Cardiac muscle cell (in vitro differentiated cells and primary cell): ENCODE data around the gene GGA3. TPM values are rescaled to one million over a fixed set of nuclear protein-coding genes. Genes with fewer than 3 reads are reported as not detected.
A peak's percentile ranks its signal among the peaks of the same experiment; 100 is the strongest.

Source experiments
- DNase-seq, 2 donors: peaks; one replicate each; pipeline versions ENCODE4 v3.0.0 to v3.0.0-alpha.2; 2010 to 2017; ENCODE audit warnings: low read depth in 1 of 2, low spot score in 1 of 2
- H3K27ac ChIP-seq: fragments of 200-600 bp; sonication (generic); 2 replicates; pipeline ENCODE4 v1.5.1; 2016
- H3K27me3 ChIP-seq: fragments of 200-600 bp; sonication (generic); 2 replicates; pipeline ENCODE4 v1.6.0; 2016; ENCODE audit warnings: control low read depth
- H3K36me3 ChIP-seq: fragments of 200-600 bp; sonication (generic); 2 replicates; pipeline ENCODE4 v1.5.1; 2016; ENCODE audit warnings: control low read depth
- H3K4me1 ChIP-seq: fragments of 200-600 bp; sonication (generic); 2 replicates; pipeline ENCODE4 v1.8.1; 2017; ENCODE audit warnings: low read depth, mild to moderate bottlenecking, mixed run types
- H3K4me3 ChIP-seq: fragments of 200-600 bp; sonication (generic); 2 replicates; pipeline ENCODE4 v1.5.1; 2016; ENCODE audit warnings: mild to moderate bottlenecking
- H3K9me3 ChIP-seq: fragments of 200-600 bp; sonication (generic); 2 replicates; pipeline ENCODE4 v1.5.1; 2017; ENCODE audit warnings: low read depth, mild to moderate bottlenecking, control low read depth
- polyA plus RNA-seq: library from polyadenylated mRNA; unstranded; fragments of >200 nt; fragmentation: Nextera tagmentation; extraction: Ambion mirVana; gene quantifications from 2 replicates; pipeline ENCODE4 v1.2.1, GENCODE V29; 2016
- total RNA-seq: library from RNA; depleted of rRNA; stranded (reverse); fragments of >200 nt; gene quantifications from 2 replicates; pipeline ENCODE4 v1.2.3, GENCODE V29; 2016
- TF ChIP-seq, protein P1 (sequence below): IDR thresholded peaks from 2 replicates; pipeline ENCODE4 v1.5.1; 2012; ENCODE audit warnings: low read depth, mild to moderate bottlenecking, low read length

GGA3 gene
- total and polyA plus RNA-seq, 2 experiments from 2014 or later: 25.6 to 35.3 TPM

DNA sequence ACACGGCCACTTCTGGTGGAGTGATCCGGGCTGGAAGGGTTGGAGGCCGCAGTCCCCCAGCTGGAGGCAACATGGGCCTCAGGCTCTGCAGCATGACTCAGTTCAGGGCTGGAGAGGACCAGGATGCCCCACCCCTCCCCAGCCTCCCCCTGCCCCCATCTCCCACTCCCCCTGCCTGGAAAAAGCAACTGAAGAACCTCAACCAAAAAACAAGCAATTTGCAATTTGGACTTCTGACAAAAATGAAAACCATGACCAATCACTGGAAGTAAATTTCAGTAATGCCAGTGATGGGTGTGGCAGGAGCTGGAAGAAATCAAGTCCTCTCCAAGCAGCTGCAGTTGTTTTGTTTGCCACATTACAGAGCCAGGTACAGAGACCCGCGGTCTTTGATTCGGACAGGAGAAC, 16.3 kb upstream of the GGA3 start:
- TF ChIP-seq, protein P1, sequence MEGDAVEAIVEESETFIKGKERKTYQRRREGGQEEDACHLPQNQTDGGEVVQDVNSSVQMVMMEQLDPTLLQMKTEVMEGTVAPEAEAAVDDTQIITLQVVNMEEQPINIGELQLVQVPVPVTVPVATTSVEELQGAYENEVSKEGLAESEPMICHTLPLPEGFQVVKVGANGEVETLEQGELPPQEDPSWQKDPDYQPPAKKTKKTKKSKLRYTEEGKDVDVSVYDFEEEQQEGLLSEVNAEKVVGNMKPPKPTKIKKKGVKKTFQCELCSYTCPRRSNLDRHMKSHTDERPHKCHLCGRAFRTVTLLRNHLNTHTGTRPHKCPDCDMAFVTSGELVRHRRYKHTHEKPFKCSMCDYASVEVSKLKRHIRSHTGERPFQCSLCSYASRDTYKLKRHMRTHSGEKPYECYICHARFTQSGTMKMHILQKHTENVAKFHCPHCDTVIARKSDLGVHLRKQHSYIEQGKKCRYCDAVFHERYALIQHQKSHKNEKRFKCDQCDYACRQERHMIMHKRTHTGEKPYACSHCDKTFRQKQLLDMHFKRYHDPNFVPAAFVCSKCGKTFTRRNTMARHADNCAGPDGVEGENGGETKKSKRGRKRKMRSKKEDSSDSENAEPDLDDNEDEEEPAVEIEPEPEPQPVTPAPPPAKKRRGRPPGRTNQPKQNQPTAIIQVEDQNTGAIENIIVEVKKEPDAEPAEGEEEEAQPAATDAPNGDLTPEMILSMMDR: no peak
- H3K4me1 ChIP-seq: no peaks in the 10 kb centered on the region
- no peaks in the 10 kb centered on the region for H3K9me3 ChIP-seq
- H3K27me3 ChIP-seq: no peaks in the 10 kb centered on the region
- no peaks in the 10 kb centered on the region for H3K36me3 ChIP-seq
- no peak for DNase-seq
- H3K4me3 ChIP-seq: no peak overlapping the region
- H3K27ac ChIP-seq: no peak overlapping the region

GRCh38 chr17:75273977-75274708, 12.7 kb upstream of the GGA3 start:
- TF ChIP-seq, protein P1: no peak
- Histone ChIP-seq H3K36me3 (no peaks in the 10 kb centered on the region), H3K9me3 (no peaks in the 10 kb centered on the region), H3K27ac (no peak overlapping the region), H3K4me1 (no peaks in the 10 kb centered on the region), H3K4me3 (no peak overlapping the region), H3K27me3 (no peaks in the 10 kb centered on the region)
- peak in 1 of 2 donors; percentile 81 for DNase-seq

- Histone ChIP-seq H3K27ac (no peak overlapping the region), H3K36me3 (no peaks in the 10 kb centered on the region), H3K27me3 (no peaks in the 10 kb centered on the region), H3K9me3 (no peaks in the 10 kb centered on the region), H3K4me3 (no peak overlapping the region), H3K4me1 (no peaks in the 10 kb centered on the region)
- no peak for DNase-seq
- TF ChIP-seq, protein P1: no peak
These were observed 11.4 kb upstream of the GGA3 start for GRCh38 chr17:75272848-75273184.

DNA sequence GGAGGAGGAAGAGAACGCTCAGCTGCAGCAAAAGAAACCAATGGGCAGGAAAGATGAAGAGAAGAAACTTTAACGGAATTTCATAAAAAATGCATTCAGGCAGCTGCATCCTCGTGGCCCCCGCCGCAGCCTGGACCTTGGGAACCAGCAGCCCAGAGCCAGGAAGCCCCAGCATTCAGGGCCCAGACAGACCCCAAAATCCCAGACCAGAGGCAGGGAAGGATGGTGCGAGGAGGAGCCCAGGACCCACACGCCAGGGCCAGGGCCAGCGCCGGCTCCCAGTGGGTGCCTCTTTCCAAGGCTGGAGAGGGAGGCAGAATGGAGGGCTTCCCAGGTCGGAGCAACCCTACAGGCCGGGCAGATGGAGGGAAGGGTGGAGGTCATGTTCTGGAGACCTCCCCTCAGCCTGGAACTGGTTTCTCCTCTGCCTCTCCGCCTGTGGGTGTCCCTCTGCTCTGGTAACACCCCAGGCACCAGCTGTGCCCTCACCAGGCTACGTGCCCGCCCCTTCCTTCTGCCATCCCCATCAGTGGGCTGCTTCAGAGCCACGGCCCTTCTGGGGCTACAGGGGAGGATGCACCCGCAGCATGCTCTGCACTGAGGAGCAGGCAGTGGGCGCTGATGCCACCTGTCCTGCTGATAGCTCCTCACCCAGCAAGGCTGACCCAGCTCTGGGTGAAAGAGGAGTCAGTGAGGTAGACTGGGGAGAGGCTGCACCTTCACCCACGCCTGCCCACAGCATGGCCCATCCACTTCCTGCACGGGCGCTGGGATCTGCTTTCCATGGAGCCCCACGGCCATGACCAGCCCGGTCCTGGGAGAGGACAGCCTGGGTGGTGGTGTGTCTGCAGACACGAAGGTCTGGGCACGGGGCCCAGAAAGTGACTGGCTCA, 10.8 kb upstream of the GGA3 start:
- H3K27me3 ChIP-seq: no peaks in the 10 kb centered on the region
- TF ChIP-seq, protein P1: no peak
- no peak overlapping the region for H3K27ac ChIP-seq
- no peaks in the 10 kb centered on the region for H3K4me1 ChIP-seq
- DNase-seq: peak in 1 of 2 donors; percentile 46
- no peaks in the 10 kb centered on the region for H3K36me3 ChIP-seq
- H3K4me3 ChIP-seq: peak overlapping the region; percentile 94
- no peaks in the 10 kb centered on the region for H3K9me3 ChIP-seq

- Histone ChIP-seq H3K9me3 (no peaks in the 10 kb centered on the region), H3K36me3 (no peaks in the 10 kb centered on the region), H3K4me3 (peak overlapping the region; percentile 94), H3K27me3 (no peaks in the 10 kb centered on the region), H3K27ac (peak overlapping the region; percentile 41), H3K4me1 (no peaks in the 10 kb centered on the region)
- TF ChIP-seq, protein P1: peak; percentile 41
- peak; percentile 74 to 89 for DNase-seq
These were observed 10.0 kb upstream of the GGA3 start for GRCh38 chr17:75271233-75271954.
